ENCODE data around the gene SCNN1B.
"Not testable (repeated sequence)": the region's sequence is repeated elsewhere in the genome, so short reads cannot be mapped to it uniquely, and the experiment has no call there.

The SCNN1B gene

DNA sequence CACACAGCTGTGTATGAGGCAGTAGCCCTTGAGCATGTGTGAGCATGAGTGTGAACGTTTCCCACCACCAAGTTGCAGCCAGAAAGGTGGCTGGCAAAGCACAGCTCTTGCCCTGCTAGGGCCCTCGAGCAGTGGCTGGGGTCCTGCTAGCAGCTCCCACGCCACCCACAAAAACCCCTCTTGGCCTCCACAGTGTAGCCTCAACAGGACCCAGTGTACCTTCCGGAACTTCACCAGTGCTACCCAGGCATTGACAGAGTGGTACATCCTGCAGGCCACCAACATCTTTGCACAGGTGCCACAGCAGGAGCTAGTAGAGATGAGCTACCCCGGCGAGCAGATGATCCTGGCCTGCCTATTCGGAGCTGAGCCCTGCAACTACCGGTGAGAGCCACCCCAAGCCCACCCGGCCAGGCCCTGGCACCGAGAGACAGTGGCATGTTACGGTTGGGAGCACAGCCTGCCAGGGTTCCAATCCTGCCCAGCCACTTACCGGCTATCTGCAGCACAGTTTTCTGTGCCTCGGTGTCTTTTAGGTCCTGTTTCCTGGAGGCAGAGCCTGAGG, 53.1 kb downstream of the SCNN1B start:
- no peak for DNase-seq (ENCODE audit: low read depth in 2 of 2)

DNA sequence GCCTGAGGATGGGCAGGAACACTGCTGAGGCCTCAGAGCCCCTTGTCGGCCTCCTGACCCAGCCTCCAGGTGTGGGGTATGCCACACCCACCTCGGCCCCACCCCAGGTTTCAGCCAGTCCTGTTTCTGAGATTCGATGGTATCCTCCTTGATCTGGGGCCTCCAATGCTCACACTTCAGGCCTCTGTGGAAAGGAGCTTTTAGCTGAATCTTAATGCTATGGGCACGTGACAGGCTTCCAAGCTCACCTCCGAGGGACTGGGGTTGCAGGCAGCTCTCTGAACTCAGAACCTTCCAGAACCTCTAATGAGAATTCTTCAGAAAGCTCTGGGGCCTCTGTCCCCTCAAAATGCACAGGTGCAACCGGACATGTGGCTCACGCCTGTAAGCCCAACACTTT, 54.8 kb downstream of the SCNN1B start:
- no peak for DNase-seq (ENCODE audit: low read depth in 2 of 2)

DNA sequence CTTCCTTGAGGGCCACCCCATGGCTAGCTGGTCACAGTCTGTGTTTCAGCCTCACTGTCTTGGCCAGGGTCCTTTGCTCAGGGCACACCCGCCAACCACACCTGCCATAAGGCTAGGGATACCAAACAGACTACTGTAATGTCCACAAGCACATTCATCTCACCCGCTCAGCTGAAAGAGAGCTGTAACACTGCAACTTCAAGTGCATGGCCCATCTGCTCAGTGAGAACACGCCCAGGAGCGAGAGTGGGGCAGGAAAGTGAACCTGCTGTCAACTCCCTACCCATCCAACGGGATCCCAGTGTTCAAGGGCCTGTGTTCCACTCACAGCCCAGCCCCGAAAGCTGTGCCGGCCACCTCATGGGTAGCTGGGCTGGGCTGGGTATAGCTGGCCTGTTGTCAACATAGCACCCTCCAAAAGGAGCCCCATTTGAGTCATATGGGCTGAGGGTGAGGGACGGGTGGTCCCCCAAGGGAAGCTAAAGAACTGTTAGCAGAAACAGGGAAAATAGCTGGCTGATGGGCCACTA, 55.7 kb downstream of the SCNN1B start:
- DNase-seq (ENCODE audit: low read depth in 2 of 2) = no peak

DNA sequence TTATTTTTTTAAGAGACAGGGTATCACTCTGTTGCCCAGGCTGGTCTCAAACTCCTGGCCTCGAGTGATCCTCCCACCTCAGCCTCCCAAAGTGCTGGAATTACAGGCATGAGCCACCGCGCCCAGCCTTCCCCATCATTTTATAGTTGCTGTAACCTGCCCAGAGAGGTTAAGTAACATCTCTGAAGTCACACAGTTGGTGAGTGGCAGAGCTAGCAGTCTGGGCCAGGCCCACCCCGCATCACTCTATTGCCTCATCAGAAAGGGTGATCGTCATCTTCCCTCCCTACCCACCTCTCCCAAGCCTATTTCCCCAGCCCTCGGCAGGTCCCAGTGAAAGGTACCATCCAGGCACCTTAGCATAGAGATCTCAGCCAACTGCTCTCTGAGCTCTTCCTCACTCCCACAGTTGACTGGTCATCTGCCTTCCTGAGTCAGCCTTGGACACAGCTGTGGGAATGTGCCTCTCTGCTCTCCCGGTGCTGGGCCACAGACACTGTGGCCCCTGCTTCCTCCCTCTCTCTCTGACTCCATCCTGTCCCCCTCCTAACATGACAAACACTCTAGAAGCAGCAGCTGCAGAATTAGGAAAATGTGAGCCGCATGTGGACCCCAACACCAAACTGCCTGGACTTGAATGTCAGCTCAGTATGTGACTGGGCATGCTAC, 57.1 kb downstream of the SCNN1B start:
- DNase-seq (ENCODE audit: low read depth in 2 of 2) = no peak

DNA sequence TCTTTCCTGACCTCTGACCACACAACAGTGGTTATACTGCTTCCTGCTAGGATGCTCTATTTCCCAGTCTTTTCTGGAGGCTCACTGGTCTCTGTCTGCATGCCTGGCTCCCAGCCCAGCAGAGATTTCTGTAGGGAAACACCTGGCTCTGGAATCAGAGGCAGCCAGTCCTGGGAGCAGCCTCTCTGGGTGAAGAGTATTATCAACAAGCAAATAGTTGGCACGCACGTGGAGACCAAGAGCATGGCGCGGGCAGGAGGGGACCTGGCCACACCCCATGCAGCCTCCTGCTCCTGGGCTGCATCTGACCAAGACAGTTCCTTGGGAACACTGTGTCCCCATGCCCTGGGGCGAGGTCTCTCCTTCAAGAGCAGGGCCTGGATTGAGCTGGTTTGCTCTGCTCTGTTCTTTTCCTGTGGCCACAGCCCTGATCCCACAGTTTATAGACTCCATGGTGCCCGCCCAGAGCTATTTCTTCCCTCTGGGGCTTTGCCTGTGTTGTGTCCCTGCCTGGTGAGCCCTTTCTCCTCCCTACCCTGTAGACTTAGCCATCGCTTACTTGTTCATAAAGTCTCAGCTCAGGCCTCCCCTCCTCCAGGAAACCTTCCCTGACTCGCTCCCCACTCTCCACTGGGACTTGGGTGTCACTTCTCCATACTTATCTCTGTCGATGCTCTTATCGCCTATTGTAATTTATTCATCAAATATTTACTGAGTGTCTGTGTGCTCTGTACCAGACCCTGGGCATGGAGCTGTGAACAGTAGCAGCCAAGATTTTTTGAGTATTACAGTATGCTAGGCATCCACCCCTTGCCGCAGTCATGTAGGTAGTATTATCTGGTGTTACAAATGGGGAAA, 60.6 kb downstream of the SCNN1B start:
- no peak for DNase-seq (ENCODE audit: low read depth in 2 of 2)

DNA sequence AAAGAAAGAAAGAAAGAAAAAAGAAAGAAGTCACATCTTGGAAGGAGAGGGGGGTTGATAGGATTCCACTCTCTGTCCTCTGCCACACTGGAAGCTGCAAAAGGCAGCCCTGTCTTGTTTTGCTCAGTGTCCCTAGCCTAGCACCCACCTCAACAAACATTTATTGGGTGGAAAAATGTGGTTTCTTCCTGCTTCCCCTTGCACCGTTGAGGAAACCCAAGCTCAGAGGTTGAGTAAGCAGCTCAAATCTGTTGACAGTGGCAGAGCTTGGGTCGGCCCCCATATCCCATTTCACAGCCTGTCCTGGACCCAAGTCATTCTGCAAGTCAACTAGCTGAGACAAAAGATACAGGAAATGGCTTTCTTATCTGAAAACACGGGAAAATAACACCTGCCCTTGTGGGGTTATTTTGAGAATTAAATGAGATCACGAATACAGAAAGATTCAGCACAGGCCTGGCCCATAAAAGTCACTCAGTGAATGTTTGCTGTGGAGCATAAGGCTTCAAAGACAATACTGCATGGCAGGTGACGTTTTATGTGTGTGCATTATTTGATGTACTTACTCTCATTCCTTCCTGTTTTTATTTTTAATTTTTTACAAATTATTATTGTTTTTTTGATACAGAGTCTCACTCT, 63.6 kb downstream of the SCNN1B start:
- no peak for DNase-seq (ENCODE audit: low read depth in 2 of 2)

DNA sequence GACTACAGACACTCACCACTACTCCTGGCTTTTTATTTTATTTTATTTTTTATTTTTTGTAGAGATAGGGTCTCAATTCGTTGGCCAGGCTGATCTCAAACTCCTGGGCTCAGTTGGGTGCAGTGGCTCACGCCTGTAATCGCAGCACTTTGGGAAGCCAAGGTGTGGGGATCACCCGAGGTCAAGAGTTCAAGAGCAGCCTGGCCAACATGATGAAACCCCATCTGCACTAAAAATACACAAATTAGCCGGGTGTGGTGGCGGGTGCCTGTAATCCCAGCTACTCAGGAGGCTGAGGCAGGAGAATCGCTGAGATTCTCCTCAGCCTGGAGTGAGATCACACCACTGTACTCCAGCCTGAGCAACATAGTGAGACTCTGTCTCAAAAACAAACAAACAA, 64.2 kb downstream of the SCNN1B start:
- not testable (repeated sequence) for DNase-seq (ENCODE audit: low read depth in 2 of 2)

DNA sequence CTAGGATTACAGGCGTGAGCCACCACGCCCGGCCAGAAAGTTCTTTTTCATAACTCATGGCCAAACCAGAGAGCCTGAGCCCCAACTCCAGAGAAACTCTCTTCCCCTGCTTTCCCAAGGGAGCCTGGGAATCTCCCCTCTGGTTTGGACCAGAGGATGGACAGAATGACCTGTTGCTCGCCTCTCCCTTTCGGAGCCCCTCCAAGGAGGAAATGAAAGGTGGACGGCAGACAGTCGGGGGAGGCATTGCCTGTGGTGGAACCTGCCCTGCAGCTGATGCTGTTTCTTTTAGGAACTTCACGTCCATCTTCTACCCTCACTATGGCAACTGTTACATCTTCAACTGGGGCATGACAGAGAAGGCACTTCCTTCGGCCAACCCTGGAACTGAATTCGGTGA, 65.5 kb downstream of the SCNN1B start:
- DNase-seq (ENCODE audit: low read depth in 2 of 2) = no peak

DNA sequence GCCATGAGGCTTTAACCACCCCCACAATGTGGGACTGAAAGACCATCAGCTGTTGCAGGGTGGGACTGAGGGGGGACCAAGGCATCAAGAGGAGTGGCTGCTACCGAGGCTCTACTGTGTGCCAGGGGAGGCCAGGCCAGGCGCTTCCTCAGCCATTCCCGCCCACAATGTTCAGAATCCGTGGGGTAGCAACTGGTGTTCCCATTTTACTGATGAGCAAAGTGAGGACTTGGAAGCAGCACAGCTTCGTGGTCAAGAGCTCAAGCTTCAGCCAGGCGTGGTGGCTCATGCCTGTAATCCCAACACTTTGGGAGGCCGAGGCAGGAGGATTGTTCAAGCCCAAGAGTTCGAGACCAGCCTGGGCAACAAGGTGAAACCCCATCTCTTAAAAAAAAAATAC, 65.9 kb downstream of the SCNN1B start:
- no peak for DNase-seq (ENCODE audit: low read depth in 2 of 2)

DNA sequence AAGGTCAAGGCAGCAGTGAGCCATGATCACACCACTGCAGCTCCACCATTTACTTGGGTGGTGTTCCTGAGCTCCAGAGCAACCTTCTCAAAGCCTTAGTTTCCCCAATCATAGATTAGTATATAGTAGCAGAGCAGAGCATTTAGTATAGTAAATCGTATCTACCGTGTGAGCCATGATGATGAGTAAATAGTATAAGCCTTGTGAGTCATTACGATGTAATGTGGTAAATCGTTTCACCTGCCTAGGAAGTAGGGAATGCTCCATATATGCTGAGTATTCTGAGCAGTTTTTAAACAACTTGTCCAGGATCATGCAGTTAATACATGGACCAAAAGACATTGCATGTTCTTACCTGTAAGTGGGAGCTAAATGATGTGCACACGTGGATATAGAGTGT, 66.4 kb downstream of the SCNN1B start:
- no peak for DNase-seq (ENCODE audit: low read depth in 2 of 2)

DNA sequence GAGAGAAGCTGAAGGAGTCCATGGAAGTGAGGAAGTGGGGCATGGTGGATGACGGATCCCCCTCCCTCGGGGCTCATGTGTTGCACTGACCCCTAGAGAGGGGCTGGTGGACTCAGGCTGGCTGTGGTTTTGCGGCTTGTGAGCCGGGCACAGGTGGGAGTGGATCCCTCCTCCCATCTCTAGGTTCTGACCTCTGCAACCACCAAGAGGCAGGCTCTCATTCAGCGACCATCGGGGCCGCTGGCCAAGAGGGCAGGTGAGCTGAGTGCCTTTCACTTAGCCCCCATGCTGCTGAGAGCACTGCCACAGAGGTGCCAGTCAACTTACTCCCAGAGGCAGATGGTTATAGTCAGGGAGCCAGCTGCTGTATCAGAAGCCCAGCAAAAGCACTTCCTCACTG, 67.3 kb downstream of the SCNN1B start:
- no peak for DNase-seq (ENCODE audit: low read depth in 2 of 2)

DNA sequence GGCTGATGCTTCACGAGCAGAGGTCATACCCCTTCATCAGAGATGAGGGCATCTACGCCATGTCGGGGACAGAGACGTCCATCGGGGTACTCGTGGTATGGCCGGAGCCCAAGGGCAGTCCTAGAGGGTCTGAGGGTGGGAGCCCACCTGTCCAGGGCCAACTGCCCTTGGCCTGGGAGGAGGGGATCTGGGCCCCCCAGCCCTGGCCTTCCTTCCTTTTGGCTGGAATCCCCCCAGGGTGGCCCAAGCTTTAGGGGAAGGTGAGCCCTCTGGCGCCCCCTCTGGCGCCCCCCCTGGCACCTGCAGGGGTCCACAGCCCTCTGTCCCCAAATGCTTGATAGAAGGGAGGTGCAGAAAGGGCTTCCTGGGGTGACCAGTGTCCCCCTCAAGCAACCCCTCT, 69.3 kb downstream of the SCNN1B start:
- DNase-seq (ENCODE audit: low read depth in 2 of 2) = no peak

DNA sequence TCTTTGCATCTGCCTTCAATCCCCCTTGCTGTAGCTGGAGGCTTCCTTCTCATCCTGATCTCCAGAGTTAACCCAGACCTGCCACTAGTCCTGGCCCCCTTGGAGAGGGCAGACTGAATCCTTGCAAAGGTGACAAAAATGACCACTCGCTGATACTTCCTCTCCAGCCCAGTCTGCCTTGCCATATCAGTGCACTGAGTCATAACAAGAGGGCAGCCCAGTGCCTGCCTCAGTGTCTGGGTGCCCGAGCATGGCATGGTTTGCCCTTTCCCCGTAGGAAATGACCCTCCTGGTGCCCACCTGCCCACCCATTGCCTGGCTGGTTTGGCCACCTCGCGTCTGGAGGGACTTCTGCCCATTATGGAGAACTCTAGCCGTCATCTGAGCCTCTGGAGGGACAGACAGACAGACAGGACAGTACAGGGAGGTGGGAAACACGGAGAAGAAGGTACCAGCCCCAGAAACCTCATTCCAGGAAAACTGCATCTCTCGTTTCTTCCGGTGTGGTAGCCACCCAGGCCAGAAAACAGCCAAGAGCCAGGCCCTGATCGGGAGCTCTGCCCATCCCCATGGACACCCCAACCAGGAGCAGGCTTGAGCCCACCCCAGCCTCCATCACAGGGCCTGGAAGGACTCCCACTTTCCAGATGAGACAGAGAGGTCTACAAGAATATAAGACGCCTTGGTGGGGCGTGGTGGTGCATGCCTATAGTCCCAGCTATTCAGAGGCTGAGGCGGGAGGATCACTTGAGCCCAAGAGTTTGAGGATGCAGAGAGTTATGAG, 71.5 kb downstream of the SCNN1B start:
- DNase-seq (ENCODE audit: low read depth in 2 of 2) = no peak

DNA sequence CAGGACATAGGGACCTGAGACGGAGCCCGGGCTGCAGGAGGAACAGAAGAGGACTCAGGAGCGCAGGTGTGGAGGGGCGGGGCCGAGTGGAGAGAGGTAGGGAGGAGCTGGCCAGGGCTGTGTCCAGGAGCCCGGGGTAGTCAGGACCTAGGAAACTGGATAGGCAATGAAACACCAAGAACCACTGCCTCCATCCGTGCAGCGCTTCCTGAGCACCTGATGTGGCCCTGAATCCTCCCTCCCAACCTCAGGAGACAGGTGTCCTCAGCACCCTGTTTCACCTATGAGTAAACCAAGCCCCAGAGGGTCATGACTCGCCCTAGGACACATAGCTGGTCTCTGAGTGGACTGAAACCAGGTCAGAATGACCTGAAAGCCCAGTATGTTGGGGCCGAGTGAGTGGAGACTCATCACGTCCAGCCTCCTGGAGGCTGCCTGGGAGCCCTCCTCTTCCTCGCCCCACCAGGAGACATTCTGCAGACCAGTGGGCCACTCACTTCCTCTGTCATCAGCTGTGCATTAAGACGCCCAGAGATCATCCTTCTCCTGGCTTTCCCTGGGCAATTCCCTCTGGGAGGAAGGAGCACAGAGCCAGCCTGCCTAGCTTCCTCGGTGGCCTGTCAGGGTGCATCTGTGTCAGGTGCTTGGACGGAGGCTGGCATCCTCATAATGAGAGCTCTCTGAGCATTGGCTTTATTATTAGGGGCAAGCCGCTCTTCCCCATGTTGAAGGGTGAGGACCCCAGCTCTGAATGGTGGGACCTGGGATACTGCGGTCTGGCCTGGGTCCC, 72.8 kb downstream of the SCNN1B start:
- no peak for DNase-seq (ENCODE audit: low read depth in 2 of 2)

DNA sequence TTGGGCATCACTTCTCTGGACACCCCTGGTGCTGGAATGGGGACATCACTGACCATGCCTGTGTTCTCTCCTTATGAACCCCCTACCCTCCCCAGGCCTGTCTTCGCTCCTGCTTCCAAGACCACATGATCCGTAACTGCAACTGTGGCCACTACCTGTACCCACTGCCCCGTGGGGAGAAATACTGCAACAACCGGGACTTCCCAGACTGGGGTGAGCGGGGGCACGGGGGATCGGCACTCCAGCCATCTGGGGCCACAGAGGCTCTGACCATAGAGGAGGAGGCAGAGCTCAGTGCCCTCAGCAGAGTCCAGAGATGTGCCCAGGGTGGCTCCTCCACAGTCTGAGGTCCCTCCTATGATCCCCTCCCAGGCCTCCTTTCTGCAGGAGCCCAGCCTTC, 73.5 kb downstream of the SCNN1B start:
- DNase-seq (ENCODE audit: low read depth in 2 of 2) = no peak

DNA sequence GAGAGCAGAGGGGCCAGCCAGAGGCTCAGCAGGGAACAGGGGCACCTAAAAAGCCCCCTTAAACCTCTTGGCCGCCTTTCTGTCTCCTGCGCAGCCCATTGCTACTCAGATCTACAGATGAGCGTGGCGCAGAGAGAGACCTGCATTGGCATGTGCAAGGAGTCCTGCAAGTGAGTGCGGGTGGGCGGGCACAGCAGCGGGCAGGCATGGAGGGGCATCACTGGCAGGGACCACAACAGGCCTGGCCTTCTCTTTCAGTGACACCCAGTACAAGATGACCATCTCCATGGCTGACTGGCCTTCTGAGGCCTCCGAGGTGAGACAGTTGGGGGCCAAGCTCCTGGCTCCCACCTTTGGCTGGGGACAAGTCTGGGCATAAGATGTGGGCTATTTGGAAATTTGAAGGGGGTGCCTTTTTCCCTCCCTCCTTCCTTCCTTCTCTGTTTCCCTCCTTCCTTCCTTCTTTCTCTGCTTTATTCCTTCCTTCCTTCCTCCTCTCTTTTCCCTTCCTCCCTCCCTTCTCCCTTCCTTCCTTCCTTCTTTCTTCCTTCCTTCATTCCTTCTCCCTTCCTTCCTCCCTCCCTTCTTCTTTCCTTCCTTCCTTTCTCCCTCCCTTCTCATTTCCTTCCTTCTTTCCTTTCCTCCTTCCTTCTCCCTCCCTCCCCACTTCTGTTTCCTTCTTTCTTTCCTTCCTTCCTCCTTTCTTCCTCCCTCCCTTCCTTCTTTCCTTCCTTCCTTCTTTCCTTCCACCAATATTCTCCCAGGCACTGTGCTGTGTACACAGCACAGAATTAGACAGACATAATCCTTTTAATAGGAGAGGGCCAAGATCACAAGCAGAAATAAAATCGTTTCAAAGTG, 75.2 kb downstream of the SCNN1B start:
- no peak for DNase-seq (ENCODE audit: low read depth in 2 of 2)

DNA sequence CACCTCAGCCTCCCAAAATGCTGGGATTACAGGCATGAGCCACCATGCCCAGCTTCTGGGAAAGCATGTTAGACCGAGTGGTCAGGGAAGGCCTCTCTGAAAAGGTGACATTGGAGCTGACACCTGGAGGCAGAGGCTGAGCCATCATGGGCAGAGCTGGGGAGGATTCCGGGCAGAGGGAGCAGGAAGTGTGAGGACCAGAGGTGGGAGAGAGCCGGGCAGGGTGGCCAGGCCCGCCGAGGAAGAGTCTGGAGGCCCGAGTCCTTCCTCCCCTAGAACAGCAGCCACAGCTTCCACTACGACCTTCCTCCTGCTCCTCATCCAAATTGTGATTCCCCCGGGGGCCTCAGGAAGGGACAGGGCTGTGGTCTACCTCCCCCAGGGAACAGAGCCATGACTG, 76.2 kb downstream of the SCNN1B start:
- no peak for DNase-seq (ENCODE audit: low read depth in 2 of 2)

DNA sequence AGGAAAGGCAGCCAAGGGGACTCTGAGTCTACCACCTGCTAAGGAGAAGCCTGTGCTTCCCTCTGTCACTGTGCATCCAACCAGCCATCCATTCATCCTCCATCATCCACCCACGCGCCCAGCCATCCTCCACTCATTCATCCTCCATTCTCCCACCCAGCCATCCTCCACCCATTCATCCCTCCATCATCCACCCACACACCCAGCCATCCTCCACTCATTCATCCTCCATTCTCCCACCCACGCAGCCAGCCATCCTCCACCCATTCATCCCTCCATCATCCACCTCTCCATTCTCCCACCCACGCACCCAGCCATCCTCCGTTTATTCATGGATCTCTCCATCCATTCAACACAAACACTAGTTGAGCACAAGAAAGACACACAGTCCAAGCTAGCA, 76.8 kb downstream of the SCNN1B start:
- no peak for DNase-seq (ENCODE audit: low read depth in 2 of 2)

DNA sequence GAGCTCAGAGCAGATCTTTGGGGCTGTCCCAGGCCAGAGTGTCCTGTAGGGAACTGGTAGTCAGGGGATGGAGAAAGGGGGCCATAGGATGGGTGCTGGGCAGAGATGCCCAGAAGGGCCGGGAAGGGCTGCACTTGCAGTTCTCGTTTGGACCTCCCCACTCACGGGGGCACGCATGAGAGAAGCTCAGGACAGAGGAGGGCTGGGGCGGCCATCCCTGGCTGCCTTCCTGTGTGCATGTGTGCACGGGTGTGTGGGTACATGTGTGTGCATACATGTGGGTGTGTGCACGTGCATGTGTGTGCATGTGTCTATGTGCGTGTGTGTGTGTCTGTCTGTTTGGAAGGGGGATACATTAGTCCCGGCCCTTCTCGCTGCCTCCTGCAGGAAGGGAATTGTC, 77.6 kb downstream of the SCNN1B start:
- no peak for DNase-seq (ENCODE audit: low read depth in 2 of 2)

DNA sequence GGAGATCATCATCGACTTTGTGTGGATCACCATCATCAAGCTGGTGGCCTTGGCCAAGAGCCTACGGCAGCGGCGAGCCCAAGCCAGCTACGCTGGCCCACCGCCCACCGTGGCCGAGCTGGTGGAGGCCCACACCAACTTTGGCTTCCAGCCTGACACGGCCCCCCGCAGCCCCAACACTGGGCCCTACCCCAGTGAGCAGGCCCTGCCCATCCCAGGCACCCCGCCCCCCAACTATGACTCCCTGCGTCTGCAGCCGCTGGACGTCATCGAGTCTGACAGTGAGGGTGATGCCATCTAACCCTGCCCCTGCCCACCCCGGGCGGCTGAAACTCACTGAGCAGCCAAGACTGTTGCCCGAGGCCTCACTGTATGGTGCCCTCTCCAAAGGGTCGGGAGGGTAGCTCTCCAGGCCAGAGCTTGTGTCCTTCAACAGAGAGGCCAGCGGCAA, 78.4 kb downstream of the SCNN1B start:
- DNase-seq (ENCODE audit: low read depth in 2 of 2) = no peak

Data from stimulated activated CD8-positive, alpha-beta memory T cell treated with anti-CD3 and anti-CD28 coated beads, Interleukin-15, amount 100 ng/mL, for 48 hours (primary cell).